ENCODE data around the gene PODN.

PODN gene

DNA sequence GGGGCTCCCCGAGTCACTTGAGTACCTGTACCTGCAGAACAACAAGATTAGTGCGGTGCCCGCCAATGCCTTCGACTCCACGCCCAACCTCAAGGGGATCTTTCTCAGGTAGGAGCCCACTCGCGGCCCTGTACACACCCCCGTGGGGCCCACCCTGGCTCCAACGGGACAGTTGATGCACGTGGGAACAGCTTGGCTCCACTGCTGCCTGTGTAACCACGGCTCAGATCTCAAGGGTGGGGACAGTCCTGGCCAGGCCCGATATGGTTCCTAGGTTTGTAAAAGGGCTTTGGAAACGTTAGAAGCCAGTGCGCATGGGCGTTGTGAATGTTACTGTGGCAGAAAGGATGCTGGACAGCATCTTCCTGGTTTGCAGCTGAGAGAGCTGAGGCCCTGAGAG lies 18.8 kb downstream of the PODN start:
- Histone ChIP-seq H2AFZ (ENCODE audit: low read length) (no peak overlapping the region), H3K4me2 (ENCODE audit: low read depth, low read length) (no peak overlapping the region), H3K79me2 (ENCODE audit: low read length) (no peaks in the 10 kb centered on the region), H3K27me3 (replicated peaks; ENCODE audit: insufficient read depth, low read length) (no peaks in the 10 kb centered on the region), H3K4me3 (ENCODE audit: low read length) (no peak overlapping the region), H3K4me1 (ENCODE audit: low read length) (no peaks in the 10 kb centered on the region), H4K20me1 (ENCODE audit: insufficient read depth, low read length) (no peaks in the 10 kb centered on the region), H3K9ac (ENCODE audit: low read length) (no peak overlapping the region), H3K36me3 (replicated peaks; ENCODE audit: insufficient read depth, low read length) (no peaks in the 10 kb centered on the region), H3F3A (ENCODE audit: insufficient read depth, low read length) (no peaks in the 10 kb centered on the region), H3K9me3 (replicated peaks; ENCODE audit: insufficient read depth, low read length) (no peaks in the 10 kb centered on the region), H3K27ac (ENCODE audit: low read length) (no peak overlapping the region), H3K9me2 (replicated peaks; ENCODE audit: insufficient read depth, low read length) (no peaks in the 10 kb centered on the region)
- DNase-seq: no peak
- TF ChIP-seq CTCF (IDR thresholded peaks at IDR 0.05; ENCODE audit: low read length) (no peak), EZH2phosphoT487 (IDR thresholded peaks at IDR 0.05; ENCODE audit: low read length) (no peak), EZH2 (optimal IDR thresholded peaks at IDR 0.05; ENCODE audit: low read depth, low read length) (no peak)

- Histone ChIP-seq H3K27ac (ENCODE audit: low read length) (no peak overlapping the region), H3K9me3 (replicated peaks; ENCODE audit: insufficient read depth, low read length) (no peaks in the 10 kb centered on the region), H3K4me1 (ENCODE audit: low read length) (no peaks in the 10 kb centered on the region), H3K36me3 (replicated peaks; ENCODE audit: insufficient read depth, low read length) (no peaks in the 10 kb centered on the region), H3K9ac (ENCODE audit: low read length) (no peak overlapping the region), H3K27me3 (replicated peaks; ENCODE audit: insufficient read depth, low read length) (no peaks in the 10 kb centered on the region), H3F3A (ENCODE audit: insufficient read depth, low read length) (no peaks in the 10 kb centered on the region), H4K20me1 (ENCODE audit: insufficient read depth, low read length) (no peaks in the 10 kb centered on the region), H2AFZ (ENCODE audit: low read length) (no peak overlapping the region), H3K4me3 (ENCODE audit: low read length) (no peak overlapping the region), H3K9me2 (replicated peaks; ENCODE audit: insufficient read depth, low read length) (no peaks in the 10 kb centered on the region), H3K79me2 (ENCODE audit: low read length) (no peaks in the 10 kb centered on the region), H3K4me2 (ENCODE audit: low read depth, low read length) (no peak overlapping the region)
- no peak for DNase-seq
- TF ChIP-seq EZH2phosphoT487 (IDR thresholded peaks at IDR 0.05; ENCODE audit: low read length) (no peak), EZH2 (optimal IDR thresholded peaks at IDR 0.05; ENCODE audit: low read depth, low read length) (no peak), CTCF (IDR thresholded peaks at IDR 0.05; ENCODE audit: low read length) (no peak)
Measured at GRCh38 chr1:53081384-53082066, 19.5 kb downstream of the PODN start.

- Histone ChIP-seq H3F3A (ENCODE audit: insufficient read depth, low read length) (no peaks in the 10 kb centered on the region), H3K9me2 (replicated peaks; ENCODE audit: insufficient read depth, low read length) (no peaks in the 10 kb centered on the region), H3K9me3 (replicated peaks; ENCODE audit: insufficient read depth, low read length) (no peaks in the 10 kb centered on the region), H3K4me1 (ENCODE audit: low read length) (no peaks in the 10 kb centered on the region), H3K27me3 (replicated peaks; ENCODE audit: insufficient read depth, low read length) (no peaks in the 10 kb centered on the region), H3K4me2 (ENCODE audit: low read depth, low read length) (no peak overlapping the region), H3K36me3 (replicated peaks; ENCODE audit: insufficient read depth, low read length) (no peaks in the 10 kb centered on the region), H4K20me1 (ENCODE audit: insufficient read depth, low read length) (no peaks in the 10 kb centered on the region), H3K79me2 (ENCODE audit: low read length) (no peaks in the 10 kb centered on the region), H3K4me3 (ENCODE audit: low read length) (no peak overlapping the region), H3K9ac (ENCODE audit: low read length) (no peak overlapping the region), H3K27ac (ENCODE audit: low read length) (no peak overlapping the region), H2AFZ (ENCODE audit: low read length) (no peak overlapping the region)
- DNase-seq: no peak
- no peak for TF ChIP-seq CTCF (IDR thresholded peaks at IDR 0.05; ENCODE audit: low read length)
- no peak for TF ChIP-seq EZH2phosphoT487 (IDR thresholded peaks at IDR 0.05; ENCODE audit: low read length)
- TF ChIP-seq EZH2 (optimal IDR thresholded peaks at IDR 0.05; ENCODE audit: low read depth, low read length): no peak
Measured at GRCh38 chr1:53082826-53083455, 20.9 kb downstream of the PODN start.
